ENCODE results near the gene UNC45A.

GRCh38 chr15:90974216-90974615 lies 39.1 kb downstream of the UNC45A start:
- TF ChIP-seq EZH2 (optimal IDR thresholded peaks at IDR 0.05; ENCODE audit: low read depth, low read length), result no peak
- TF ChIP-seq CTCF (IDR thresholded peaks at IDR 0.05; ENCODE audit: low read length), result no peak

All from MM.1S (cell line).